Ovary (tissue), 3 donors: Measurements from ENCODE around the gene SEC11A.

ENCODE experiments used
- CTCF ChIP-seq, 3 donors: fragments of 450-650 bp in 2 of 3; fragments of 200-600 bp in 1 of 3; IDR thresholded peaks; one replicate each; pipeline versions ENCODE4 v1.5.1 to v1.8.0; 2016 to 2022; ENCODE audit warnings: antibody characterized with exemption in 3 of 3, mild to moderate bottlenecking in 1 of 3
- POLR2A ChIP-seq: fragments of 450-650 bp; IDR thresholded peaks from one replicate; pipeline ENCODE4 v1.6.1; 2017; ENCODE audit warnings: antibody characterized with exemption, mild to moderate bottlenecking, moderate library complexity
- donor health status: DM: no; HTN: no; CAD: no.

GRCh38 chr15:84689858-84690257 lies 26.1 kb downstream of the SEC11A start:
- TF ChIP-seq CTCF (IDR thresholded peaks at IDR 0.05): no peak
- TF ChIP-seq POLR2A: no peak
